ENCODE results near the gene LRP10.

- TF ChIP-seq, protein P1, sequence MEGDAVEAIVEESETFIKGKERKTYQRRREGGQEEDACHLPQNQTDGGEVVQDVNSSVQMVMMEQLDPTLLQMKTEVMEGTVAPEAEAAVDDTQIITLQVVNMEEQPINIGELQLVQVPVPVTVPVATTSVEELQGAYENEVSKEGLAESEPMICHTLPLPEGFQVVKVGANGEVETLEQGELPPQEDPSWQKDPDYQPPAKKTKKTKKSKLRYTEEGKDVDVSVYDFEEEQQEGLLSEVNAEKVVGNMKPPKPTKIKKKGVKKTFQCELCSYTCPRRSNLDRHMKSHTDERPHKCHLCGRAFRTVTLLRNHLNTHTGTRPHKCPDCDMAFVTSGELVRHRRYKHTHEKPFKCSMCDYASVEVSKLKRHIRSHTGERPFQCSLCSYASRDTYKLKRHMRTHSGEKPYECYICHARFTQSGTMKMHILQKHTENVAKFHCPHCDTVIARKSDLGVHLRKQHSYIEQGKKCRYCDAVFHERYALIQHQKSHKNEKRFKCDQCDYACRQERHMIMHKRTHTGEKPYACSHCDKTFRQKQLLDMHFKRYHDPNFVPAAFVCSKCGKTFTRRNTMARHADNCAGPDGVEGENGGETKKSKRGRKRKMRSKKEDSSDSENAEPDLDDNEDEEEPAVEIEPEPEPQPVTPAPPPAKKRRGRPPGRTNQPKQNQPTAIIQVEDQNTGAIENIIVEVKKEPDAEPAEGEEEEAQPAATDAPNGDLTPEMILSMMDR (IDR thresholded peaks at IDR 0.05), result no peak
- TF ChIP-seq POLR2A (IDR thresholded peaks at IDR 0.05) (no peak), POLR2AphosphoS5 (IDR thresholded peaks at IDR 0.05) (no peak), EP300 (IDR thresholded peaks at IDR 0.05) (no peak)
These were observed 24.7 kb upstream of the LRP10 start for GRCh38 chr14:22846811-22847307.
